ENCODE measurements around the gene MAZ.

DNA sequence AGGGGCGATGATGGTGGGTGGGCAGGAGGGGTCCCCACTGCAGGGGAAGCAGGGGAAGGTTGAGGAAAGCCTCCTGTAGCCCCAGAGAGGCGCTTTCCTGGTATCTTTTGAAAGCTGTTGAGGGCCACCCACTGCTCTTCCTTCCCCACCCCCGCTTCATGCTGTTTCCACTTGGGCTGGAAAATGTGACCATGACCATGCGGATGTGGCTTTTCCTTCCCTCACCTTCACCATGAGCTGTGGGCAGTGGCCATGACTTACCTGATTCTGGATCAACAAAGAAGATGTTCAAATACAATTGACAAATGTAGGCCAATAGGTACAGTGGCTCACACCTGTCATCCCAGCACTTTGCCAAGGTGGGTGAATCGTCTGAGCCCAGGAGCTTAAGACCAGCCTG lies 27.8 kb downstream of the MAZ start:
- TF ChIP-seq POLR2AphosphoS5 (IDR thresholded peaks at IDR 0.05; ENCODE audit: low read depth, low read length), result no peak
- TF ChIP-seq, protein P1, sequence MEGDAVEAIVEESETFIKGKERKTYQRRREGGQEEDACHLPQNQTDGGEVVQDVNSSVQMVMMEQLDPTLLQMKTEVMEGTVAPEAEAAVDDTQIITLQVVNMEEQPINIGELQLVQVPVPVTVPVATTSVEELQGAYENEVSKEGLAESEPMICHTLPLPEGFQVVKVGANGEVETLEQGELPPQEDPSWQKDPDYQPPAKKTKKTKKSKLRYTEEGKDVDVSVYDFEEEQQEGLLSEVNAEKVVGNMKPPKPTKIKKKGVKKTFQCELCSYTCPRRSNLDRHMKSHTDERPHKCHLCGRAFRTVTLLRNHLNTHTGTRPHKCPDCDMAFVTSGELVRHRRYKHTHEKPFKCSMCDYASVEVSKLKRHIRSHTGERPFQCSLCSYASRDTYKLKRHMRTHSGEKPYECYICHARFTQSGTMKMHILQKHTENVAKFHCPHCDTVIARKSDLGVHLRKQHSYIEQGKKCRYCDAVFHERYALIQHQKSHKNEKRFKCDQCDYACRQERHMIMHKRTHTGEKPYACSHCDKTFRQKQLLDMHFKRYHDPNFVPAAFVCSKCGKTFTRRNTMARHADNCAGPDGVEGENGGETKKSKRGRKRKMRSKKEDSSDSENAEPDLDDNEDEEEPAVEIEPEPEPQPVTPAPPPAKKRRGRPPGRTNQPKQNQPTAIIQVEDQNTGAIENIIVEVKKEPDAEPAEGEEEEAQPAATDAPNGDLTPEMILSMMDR (IDR thresholded peaks at IDR 0.05), result no peak
